Islet of Langerhans (tissue), 1 donor: Measurements from ENCODE around the gene SOD3.
A peak's percentile ranks its signal among the peaks of the same experiment; 100 is the strongest.

Experiments
- FAIRE-seq: peaks from one replicate; lab custom pipeline; 2011; peaks lifted over from hg19 to GRCh38; lab: Jason Lieb, UNC

The SOD3 gene

DNA sequence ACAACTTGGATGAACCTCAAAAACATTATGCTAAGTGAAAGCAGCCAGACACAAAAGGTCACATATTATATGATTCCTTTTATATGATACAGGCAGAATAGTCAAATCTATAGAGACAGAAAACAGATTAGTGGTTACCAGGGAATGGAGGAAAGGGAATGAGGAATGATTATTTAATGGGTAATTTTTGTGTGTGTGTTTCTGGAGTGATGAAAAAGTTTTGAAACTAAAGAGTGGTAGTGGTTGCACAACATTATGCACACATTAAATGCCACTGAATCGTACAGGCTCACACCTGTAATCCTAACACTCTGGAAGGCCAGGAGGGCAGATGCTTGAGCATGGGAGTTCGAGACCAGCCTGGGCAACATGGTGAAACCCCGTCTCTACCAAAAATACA, 19.6 kb upstream of the SOD3 start:
- no peak for FAIRE-seq

DNA sequence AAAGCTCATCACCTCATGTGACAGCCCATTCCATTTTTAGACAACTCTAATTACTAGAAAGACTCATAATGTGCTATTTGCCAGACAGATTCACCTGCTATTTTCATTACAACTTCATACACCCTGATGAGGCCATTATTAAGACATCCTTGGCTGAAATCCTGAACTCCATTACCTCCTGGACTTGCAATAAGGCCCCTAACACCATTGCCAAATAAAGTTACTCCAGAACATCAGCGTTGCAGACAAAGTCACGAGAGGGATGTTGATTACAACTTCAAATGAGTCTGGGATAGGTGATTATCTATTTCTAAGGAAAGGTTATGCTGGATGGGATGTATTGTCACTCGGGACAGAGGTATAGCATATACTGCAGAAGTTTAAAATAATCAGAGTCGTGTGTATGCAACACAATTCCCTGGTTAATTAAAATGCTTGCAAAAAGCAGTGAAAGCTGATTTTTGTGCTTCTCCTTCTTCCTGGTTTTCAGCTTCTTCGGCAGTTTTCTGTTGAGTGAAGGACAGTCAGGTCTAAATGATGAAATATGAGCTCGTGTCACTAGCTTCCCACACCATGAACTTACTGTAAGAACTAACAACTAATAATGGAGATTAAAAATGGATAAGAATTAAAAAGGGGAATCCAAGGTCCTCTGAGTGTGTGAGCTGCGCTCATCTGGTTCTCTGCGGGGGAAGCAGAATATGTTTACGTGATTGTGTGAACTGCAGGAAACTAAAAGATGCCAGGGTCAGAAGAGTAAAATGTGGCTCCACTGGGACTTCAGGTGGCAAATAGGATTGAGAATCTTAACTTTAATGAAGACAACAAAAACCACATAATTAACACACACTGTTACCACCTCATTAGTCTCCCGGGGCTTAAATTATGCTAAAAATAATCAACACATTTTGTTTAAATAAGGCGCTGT, 17.6 kb upstream of the SOD3 start:
- FAIRE-seq: peak; percentile 17

DNA sequence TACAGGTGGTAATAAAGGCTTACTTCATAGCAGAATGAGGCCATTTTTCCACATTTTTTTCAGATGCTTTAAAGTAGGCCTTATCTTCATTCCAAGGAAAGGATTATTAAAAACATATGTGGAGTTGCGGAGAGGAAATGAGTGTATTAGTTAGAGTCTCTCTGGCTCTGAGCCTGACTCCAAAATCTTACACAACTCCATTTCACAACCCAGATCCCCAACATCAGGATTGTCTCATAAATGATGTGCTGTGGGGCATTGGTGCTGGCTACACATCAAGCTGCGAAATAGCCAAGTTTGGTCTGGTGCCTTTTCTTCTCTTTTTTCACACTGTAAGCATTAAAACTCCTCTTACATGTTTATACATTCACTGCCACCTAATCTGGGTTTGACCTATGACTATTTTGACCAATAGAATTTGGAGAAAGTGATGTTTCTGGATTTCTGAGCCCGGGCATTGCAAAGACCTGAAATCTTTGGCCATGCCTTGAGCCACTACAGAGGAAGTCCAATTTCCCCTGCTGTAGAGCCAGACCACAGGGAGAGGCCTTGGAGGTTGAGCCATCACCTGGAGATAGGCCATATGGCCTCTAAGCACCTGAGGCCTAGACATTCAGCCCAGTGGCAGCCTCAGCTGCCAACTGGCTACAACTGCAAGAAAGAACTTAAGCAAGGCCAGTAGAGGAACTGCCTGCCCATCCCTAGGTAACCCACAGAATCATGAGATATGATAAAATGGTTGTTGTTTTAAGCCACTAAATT, 16.7 kb upstream of the SOD3 start:
- no peak for FAIRE-seq

DNA sequence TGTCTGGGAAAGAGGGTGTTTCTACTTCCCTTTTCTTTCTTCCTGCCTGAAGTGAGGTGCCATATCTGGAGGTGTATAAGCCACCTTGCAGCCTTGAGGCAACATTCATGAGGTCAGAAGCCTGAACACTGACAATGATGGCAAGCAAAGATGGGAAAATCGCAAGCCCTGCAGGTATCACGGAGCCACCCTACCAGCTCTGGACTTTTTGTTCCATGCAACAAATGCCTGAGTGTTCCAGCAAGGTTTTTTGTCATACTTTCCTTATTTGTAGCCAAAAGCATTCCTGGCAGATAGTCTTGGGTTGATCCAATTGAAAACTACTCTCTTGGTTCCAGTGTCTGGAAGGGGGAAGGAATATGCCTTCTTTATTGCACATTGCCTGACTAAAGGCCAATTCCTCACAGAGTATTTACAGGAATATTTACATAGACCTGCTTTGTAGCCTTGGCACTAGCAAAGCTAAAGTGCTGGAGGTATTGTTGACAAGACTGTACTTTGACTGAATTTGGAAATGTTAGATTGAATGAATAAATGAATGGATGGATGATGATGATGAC, 14.4 kb upstream of the SOD3 start:
- no peak for FAIRE-seq

DNA sequence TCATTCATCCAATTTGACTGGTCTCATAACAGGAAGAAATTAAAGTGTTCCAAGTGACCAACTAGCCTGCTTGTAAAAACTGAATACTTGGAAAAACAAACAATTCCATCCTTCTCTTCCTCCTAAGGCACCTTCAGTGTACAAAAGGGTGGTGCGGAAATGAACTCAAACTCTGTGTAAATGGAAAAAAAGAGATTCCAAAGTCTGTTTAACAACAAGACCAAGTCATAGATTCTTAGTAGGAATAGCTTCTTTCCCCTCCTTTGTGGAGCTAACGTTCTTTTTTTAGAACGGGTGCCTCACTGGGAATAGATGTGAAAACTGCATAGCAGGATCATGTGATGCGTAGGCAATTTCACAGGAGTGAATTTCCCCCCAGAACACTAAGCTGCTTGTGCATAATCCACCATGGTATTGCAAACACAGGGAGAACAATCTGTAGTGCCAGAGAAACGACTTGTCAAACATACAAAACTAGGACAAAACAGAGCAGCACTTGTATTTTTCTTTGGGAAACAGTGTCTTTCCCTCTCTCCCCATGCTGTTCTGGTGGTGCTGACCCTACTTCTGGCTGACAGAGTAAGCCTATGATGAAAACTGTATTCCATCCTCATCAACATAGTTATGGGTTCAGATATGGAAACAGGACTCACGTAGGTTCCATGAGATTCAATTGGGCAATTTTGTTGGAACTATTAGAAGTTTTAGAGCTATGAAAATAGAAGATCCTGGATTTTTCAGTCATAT, 13.2 kb upstream of the SOD3 start:
- no peak for FAIRE-seq

DNA sequence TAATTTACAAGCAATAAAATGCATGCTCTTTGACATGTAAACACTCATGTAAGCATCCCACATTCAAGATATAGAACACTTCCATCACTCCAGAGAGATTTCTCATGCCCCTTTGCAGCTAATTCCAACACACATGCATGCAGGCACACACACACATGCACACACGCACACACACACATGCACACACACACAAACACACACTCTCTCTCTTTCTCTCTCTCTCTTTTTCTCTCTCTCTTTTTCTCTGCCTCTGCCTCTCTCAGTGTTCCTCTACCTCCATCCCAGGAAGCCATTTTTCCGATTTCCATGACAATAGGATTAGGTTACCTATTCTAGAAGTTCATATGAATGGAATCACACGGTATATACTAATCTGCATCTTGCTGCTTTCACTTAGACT, 11.9 kb upstream of the SOD3 start:
- no peak for FAIRE-seq

DNA sequence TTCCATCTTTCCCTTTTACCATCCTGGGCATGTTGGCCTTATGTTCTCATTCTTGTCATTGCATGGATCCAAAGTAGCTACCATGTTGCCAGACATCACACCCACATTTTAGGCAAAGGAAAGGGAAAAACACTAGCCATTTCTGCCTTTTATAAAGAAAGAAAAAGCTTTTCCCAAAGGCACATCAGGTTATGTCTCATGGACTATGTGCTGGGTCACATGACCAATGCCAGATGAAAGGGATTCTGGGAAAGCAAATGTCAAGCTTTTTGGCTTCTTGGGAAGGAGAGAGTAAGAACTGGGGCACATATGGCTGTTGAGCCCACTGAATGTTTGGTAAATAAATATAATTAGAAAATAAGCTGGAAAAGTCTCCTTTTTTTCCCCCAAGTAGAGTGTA, 4.3 kb upstream of the SOD3 start:
- no peak for FAIRE-seq

DNA sequence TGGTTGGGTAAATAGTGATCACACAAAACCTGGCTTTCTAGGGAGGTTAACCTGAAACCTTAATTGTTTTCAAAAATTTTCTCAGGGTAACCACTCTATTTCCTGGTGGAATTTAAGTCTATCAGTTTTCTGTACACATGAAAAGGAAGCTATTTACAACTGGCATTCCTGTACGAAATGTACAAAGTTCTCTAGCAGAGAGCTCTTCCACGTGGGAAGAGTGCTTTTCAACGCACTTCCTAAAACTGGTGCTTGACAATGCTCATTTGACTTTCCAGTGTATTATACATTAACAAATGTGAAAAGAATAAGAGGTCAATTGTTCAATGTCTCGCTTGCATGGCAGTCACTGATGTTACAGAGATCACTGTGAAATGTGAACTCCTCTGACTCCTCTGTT, 2.8 kb upstream of the SOD3 start:
- FAIRE-seq: no peak

DNA sequence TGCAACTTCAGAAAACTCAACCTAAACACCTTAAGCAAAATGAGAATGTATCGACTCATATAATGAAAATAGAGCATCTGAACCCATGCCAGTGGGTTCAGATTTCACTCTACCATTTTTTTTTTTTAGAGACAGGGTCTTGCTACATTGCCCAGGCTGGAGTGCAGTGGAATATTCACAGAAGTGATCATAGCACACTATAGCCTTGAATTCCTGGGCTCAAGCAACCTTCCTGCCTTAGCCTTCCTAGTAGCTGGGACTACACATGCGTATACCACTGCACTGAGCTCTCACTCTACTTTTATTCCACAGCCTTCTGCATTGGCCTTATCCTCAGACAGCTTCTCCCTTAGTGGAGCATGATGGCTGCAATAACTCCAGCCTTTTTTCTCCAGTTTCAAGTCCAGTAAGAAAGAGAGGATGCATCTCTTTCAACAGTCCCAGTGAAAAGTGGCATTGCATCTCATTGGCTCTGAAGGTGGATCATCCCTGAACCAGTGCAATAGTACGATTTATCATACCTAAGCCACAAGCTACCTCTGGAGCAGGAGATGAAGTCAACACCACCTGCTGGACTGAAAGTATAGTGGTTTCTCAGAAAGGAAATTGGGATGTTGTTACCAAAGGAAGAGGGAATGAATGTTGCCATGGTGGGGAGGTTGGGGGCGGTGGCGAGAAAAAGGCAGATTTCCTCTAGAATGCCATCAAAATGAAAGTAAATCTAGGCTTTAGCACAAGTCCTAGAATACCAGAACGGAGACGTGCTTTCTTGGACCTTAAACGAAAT, 2.0 kb upstream of the SOD3 start:
- no peak for FAIRE-seq

DNA sequence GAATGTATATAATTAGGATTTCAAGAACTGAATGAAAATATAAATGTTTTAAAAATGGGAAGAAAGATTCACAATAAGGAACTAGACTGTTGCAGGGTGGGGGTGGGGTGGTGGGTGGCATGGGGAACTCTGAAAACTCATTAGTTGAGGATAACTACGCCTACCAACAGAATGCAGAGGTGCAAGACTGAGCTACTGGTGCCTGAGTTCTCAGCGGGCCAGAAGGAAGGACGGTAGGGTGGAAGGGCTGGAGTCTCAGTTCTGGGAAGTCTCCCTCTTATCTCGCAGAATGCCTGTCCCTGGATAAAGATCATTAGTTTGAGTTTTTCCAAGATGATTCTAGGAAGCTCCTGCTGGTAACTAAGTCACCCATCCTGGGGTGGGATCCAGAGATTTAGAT, 1.3 kb upstream of the SOD3 start:
- FAIRE-seq: no peak

DNA sequence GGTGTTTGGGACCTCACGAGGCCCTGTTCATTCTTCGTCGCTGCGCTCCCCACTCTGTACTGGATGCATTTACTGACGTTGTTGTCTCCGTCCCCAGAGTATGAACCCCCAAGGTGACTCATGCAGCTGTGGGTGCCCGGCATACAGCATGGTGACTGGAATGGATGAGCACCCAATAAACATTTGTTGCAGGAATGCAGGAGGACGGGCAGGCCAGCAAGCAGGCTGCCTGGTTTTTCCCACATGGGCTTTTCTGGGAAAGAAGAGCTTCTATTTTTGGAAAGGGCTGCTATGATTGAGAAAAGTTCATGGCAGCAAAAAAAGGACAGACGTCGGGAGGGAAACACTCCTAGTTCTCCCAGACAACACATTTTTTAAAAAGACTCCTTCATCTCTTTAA, 893 bp upstream of the SOD3 start:
- FAIRE-seq: no peak

DNA sequence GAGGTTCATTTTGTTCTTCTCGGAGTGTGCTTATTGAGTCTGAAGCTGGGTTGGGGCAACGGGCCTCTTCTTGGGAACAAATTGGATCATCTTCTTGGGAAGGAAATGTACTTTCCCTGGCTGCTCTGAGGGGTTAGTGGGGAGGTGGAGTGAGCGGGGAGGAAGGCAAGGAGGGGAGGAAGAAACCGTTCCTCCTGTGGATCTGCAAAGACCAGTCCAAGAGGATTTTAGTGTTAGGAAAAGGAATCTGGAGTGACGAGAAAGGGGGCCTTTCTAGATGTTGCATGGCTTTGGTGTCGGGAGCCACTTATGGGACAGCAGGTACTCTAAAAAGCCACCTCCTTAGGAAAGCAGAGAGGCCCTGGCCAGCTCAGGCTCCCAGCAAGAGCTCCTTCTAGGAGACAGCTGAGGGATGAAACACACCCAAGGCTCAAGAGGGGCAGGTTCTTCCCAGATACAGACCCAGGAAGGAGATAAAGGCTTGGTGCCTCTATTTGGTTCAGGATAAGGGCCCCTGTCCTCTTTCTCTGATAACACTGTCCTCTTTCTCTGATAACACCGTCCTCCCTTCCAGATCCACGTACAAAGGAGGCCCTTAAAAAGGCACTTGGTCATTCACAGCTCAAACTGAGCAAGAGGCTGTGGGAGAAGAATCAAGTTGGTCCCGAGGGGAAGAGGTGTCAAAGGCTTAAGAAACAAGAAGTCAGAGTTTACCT, 451 bp downstream of the SOD3 start:
- FAIRE-seq: no peak

DNA sequence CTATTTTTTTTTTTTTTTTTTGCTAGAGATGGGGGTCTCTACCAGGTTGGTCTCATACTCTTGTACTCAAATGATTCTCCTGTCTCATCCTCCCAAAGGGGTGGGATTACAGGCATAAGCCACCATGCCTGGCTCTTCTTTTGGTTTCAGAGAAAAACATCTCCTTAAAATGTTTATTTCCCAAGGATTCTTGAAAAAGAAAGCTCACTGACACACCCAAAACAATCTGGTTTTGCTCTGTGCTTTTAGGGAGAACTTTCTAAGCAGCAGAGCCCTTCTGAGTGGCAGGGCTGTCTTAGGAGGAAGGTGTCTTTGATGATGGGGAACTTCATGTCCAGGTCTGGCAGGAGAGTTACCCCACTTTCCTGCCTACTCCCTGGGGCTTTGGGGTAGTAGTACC, 1.2 kb downstream of the SOD3 start:
- FAIRE-seq: no peak

DNA sequence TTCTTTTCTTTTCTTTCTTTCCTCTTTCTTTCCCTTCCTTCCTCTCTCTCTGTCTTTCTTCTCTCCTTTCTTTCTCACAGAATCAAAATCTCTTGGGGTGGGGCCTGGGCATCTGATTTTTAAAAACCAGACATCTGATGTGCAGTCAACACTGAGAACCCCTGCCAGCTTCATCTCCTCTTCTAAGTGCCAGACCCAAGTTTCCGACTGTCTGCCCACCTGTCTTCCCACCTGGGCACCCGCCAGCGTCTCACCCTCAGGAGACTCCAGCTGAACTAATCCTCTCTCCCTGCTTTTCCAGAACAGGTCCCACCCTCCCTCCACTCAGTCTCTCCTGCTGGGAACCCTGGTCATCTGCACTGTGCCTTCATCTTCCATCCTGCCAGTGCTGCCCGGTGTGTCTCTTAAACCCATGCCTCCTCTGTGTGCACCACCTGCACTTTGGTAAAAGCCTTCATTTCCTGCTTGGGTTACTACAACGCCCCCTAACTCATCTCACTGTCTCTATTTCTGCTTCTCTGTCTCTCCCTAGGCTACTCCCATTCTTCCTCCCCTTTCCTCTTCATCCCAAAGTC, 2.8 kb downstream of the SOD3 start:
- FAIRE-seq: no peak

DNA sequence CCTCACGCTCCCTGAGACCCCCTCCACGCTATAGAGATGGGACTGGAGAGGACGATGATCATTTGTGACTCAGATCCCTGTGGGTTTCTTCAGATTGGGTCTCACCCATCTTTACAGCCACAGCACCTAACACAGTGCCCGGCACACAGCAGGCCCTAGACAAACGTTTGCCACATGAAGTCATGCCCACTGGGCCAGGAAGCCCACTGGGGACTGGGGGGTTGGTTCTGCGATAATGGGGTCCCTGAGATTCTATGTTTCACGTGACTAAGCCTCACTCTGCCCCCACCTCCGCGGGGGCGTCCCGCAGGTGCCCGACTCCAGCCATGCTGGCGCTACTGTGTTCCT, 3.8 kb downstream of the SOD3 start:
- FAIRE-seq: no peak

DNA sequence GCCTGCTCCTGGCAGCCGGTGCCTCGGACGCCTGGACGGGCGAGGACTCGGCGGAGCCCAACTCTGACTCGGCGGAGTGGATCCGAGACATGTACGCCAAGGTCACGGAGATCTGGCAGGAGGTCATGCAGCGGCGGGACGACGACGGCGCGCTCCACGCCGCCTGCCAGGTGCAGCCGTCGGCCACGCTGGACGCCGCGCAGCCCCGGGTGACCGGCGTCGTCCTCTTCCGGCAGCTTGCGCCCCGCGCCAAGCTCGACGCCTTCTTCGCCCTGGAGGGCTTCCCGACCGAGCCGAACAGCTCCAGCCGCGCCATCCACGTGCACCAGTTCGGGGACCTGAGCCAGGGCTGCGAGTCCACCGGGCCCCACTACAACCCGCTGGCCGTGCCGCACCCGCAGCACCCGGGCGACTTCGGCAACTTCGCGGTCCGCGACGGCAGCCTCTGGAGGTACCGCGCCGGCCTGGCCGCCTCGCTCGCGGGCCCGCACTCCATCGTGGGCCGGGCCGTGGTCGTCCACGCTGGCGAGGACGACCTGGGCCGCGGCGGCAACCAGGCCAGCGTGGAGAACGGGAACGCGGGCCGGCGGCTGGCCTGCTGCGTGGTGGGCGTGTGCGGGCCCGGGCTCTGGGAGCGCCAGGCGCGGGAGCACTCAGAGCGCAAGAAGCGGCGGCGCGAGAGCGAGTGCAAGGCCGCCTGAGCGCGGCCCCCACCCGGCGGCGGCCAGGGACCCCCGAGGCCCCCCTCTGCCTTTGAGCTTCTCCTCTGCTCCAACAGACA, 4.4 kb downstream of the SOD3 start:
- FAIRE-seq: no peak

DNA sequence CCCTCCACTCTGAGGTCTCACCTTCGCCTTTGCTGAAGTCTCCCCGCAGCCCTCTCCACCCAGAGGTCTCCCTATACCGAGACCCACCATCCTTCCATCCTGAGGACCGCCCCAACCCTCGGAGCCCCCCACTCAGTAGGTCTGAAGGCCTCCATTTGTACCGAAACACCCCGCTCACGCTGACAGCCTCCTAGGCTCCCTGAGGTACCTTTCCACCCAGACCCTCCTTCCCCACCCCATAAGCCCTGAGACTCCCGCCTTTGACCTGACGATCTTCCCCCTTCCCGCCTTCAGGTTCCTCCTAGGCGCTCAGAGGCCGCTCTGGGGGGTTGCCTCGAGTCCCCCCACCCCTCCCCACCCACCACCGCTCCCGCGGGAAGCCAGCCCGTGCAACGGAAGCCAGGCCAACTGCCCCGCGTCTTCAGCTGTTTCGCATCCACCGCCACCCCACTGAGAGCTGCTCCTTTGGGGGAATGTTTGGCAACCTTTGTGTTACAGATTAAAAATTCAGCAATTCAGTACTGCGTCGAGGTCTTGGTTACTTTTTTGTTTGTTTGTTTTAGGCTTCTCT, 5.0 kb downstream of the SOD3 start:
- FAIRE-seq: no peak

DNA sequence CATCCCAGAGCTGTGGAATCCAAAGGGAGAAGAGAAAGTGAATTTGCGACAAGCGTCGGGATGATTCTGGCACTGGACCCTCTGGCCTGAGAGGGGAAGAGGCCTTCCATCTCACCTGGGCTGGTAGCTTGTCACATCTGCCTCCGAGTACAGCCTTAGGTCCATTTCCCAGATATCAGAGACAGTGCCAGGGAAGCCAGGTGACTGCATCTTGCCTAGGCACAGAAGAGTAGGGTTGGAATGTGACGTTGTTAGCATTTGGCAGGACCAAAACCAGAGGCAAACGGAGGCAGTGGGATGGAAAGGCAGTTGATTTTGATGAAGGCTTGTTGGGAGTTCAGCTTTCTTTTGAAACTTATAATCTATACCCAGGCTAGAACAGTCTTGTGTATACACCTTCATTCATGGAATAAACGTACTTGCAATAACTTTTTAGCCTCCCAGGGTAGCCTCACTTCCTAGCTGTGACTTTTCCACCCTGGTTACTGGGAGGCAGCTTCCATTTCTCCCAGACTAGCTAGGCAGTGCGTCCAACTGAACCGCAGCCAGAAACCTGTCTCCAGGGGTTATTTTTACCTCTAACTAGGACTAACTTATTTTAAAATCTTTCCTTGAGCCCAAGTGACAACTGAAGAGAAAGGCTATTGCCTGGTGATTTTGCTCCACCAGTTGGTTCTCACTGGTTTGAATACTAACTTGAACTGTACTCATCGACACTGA, 5.9 kb downstream of the SOD3 start:
- no peak for FAIRE-seq

DNA sequence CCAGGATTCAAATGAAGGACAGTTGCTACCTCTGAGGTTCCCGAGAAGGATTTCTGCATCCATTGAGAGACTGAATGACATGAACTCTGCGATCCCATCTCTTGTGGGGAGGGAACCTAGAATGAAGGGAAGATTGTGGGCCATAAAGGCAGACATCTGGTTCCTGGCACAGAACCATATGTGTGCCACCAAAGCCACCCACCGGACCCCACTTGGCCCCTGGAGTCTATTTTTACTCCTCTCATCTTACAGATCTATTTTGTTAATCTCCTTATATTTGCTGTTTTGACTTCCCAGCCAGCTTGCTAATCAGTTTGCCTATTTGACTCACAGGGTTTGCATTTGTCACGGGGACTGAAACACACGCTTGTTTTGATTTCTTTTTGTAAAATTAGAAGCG, 7.3 kb downstream of the SOD3 start:
- FAIRE-seq: no peak
